ENCODE measurements around the gene ASCL3. TPM values are rescaled to one million over a fixed set of nuclear protein-coding genes. Genes with fewer than 3 reads are reported as not detected.

ASCL3 gene
- total and polyA plus RNA-seq, 2 donors (not counting 1 experiment from before 2014, with no cell fraction given): not detected

DNA sequence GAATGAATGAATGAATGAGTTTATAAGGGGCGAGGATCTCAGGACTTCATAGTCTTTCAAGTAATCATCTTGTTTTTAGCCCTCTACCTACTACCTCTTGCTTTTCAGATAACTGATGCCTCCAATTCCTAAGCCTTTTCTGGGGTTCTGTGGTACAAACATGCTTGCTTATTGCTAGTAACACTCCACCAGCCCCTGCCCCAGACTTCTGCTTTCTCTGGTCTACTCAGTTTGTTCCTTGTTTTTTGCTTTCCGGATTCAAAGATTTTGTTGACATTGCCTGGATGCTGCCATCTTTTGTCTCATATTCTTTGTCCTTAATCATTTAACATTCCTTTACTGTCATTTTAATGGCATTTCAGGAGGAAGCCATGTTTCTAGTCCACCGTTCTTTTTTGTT is 30.3 kb upstream of the ASCL3 start:
- Histone ChIP-seq H3K27ac (ENCODE audit: low read length in 2 of 2) (no peak overlapping the region), H3K9me3 (ENCODE audit: control extremely low read depth in 1 of 3, control insufficient read depth in 2 of 3, insufficient read depth in 1 of 3, low read length in 2 of 3) (no peaks in the 10 kb centered on the region), H3K4me2 (replicated peaks; ENCODE audit: low read depth, low read length, poor library complexity, severe bottlenecking) (no peak overlapping the region), H3K79me2 (ENCODE audit: control insufficient read depth, insufficient read depth, low read length) (no peaks in the 10 kb centered on the region), H3K4me1 (ENCODE audit: control insufficient read depth in 2 of 2, insufficient read depth in 2 of 2, low read length in 2 of 2) (no peaks in the 10 kb centered on the region), H2AFZ (ENCODE audit: insufficient read depth, low read depth, low read length, poor library complexity, severe bottlenecking) (no peak overlapping the region), H3K4me3 (ENCODE audit: control extremely low read depth in 1 of 5, extremely low read depth in 1 of 5, insufficient read depth in 1 of 5, low read depth in 2 of 5, low read length in 4 of 5) (no peak overlapping the region), H3K9ac (ENCODE audit: low read length) (no peak overlapping the region), H3K36me3 (replicated peaks in 1 of 2; ENCODE audit: control extremely low read depth in 1 of 2, control insufficient read depth in 1 of 2, extremely low read depth in 1 of 2, insufficient read depth in 2 of 2, low read length in 1 of 2) (no peaks in the 10 kb centered on the region), H3K27me3 (replicated peaks in 1 of 4; ENCODE audit: control extremely low read depth in 1 of 4, control insufficient read depth in 3 of 4, insufficient read depth in 4 of 4, low read length in 3 of 4) (no peaks in the 10 kb centered on the region), H4K20me1 (ENCODE audit: control insufficient read depth, insufficient read depth, low read length, poor library complexity, severe bottlenecking) (no peaks in the 10 kb centered on the region)
- no peak overlapping the region for H3K4me3 Mint-ChIP-seq
- H3K27me3 Mint-ChIP-seq: no peaks in the 10 kb centered on the region
- intact Hi-C loops (cut with micrococcal nuclease): no loop called here
- DNase-seq (no peak), ATAC-seq (ENCODE audit: low read depth) (no peak)
- H3K9me3 Mint-ChIP-seq (ENCODE audit: insufficient read depth): no peaks in the 10 kb centered on the region
- 40% methylated on average over 1 of the region's 3 CpGs for WGBS (ENCODE audit: insufficient coverage)
- H3K4me1 Mint-ChIP-seq: no peaks in the 10 kb centered on the region
- POLR2A ChIA-PET: no interaction called here
- TF ChIP-seq, protein P1, sequence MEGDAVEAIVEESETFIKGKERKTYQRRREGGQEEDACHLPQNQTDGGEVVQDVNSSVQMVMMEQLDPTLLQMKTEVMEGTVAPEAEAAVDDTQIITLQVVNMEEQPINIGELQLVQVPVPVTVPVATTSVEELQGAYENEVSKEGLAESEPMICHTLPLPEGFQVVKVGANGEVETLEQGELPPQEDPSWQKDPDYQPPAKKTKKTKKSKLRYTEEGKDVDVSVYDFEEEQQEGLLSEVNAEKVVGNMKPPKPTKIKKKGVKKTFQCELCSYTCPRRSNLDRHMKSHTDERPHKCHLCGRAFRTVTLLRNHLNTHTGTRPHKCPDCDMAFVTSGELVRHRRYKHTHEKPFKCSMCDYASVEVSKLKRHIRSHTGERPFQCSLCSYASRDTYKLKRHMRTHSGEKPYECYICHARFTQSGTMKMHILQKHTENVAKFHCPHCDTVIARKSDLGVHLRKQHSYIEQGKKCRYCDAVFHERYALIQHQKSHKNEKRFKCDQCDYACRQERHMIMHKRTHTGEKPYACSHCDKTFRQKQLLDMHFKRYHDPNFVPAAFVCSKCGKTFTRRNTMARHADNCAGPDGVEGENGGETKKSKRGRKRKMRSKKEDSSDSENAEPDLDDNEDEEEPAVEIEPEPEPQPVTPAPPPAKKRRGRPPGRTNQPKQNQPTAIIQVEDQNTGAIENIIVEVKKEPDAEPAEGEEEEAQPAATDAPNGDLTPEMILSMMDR (IDR thresholded peaks at IDR 0.05): no peak
- TF ChIP-seq EZH2 (IDR thresholded peaks at IDR 0.05; ENCODE audit: borderline replicate concordance, insufficient read depth, low read depth, low read length, poor library complexity, severe bottlenecking): no peak
- CTCF ChIA-PET: no interaction called here
- H3K27ac Mint-ChIP-seq: no peak overlapping the region

DNA sequence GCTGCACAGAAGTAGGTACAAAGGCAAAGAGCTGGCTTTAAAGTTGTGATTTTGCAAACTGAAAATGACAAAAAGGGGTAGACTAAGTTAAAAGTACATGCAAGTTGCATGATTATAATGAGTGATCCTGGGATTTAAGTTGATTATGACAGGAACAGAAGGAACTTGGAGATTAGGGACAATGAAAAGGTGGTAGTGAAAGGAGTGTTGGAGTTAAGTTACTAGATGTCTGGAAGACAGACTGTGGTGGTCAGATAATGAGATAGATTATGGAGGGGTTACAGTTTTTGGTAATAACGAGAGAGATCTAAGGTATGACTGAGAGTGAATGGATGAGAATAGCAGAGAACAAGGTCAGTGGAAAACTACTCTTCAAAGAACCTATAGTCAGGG is 29.1 kb upstream of the ASCL3 start:
- TF ChIP-seq, protein P1 (IDR thresholded peaks at IDR 0.05): no peak
- no peak for TF ChIP-seq EZH2 (IDR thresholded peaks at IDR 0.05; ENCODE audit: borderline replicate concordance, insufficient read depth, low read depth, low read length, poor library complexity, severe bottlenecking)
- intact Hi-C loops (cut with micrococcal nuclease): no loop called here
- no CpG with 5 or more reads among the region's 1 CpG for whole genome bisulfite sequencing (ENCODE audit: insufficient coverage)
- ChIA-PET POLR2A (no interaction called here), CTCF (interaction anchor here (0.5 kb wide), 1 partner anchor 25 kb away, joined by 3 read pairs; no protein-coding TSS in a partner anchor)
- Histone ChIP-seq H3K4me1 (ENCODE audit: control insufficient read depth in 2 of 2, insufficient read depth in 2 of 2, low read length in 2 of 2) (no peaks in the 10 kb centered on the region), H3K36me3 (replicated peaks in 1 of 2; ENCODE audit: control extremely low read depth in 1 of 2, control insufficient read depth in 1 of 2, extremely low read depth in 1 of 2, insufficient read depth in 2 of 2, low read length in 1 of 2) (no peaks in the 10 kb centered on the region), H4K20me1 (ENCODE audit: control insufficient read depth, insufficient read depth, low read length, poor library complexity, severe bottlenecking) (no peaks in the 10 kb centered on the region), H3K27ac (ENCODE audit: low read length in 2 of 2) (no peak overlapping the region), H3K4me2 (replicated peaks; ENCODE audit: low read depth, low read length, poor library complexity, severe bottlenecking) (no peak overlapping the region), H2AFZ (ENCODE audit: insufficient read depth, low read depth, low read length, poor library complexity, severe bottlenecking) (no peak overlapping the region), H3K4me3 (ENCODE audit: control extremely low read depth in 1 of 5, extremely low read depth in 1 of 5, insufficient read depth in 1 of 5, low read depth in 2 of 5, low read length in 4 of 5) (no peak overlapping the region), H3K79me2 (ENCODE audit: control insufficient read depth, insufficient read depth, low read length) (no peaks in the 10 kb centered on the region), H3K27me3 (replicated peaks in 1 of 4; ENCODE audit: control extremely low read depth in 1 of 4, control insufficient read depth in 3 of 4, insufficient read depth in 4 of 4, low read length in 3 of 4) (no peaks in the 10 kb centered on the region), H3K9me3 (ENCODE audit: control extremely low read depth in 1 of 3, control insufficient read depth in 2 of 3, insufficient read depth in 1 of 3, low read length in 2 of 3) (no peaks in the 10 kb centered on the region), H3K9ac (ENCODE audit: low read length) (no peak overlapping the region)
- H3K27me3 Mint-ChIP-seq: no peaks in the 10 kb centered on the region
- DNase-seq: no peak
- no peaks in the 10 kb centered on the region for H3K9me3 Mint-ChIP-seq (ENCODE audit: insufficient read depth)
- no peak overlapping the region for H3K27ac Mint-ChIP-seq
- no peak overlapping the region for H3K4me3 Mint-ChIP-seq
- no peaks in the 10 kb centered on the region for H3K4me1 Mint-ChIP-seq
- no peak for ATAC-seq (ENCODE audit: low read depth)
